Pancreas (tissue), 10 donors: ENCODE measurements around the gene AKAP12. TPM values are rescaled to one million over a fixed set of nuclear protein-coding genes. Genes with fewer than 3 reads are reported as not detected.

ENCODE experiments used
- ATAC-seq, 4 donors: fragments of 200-7000 bp; cut with Tn5 transposase; one replicate each; pipeline versions ENCODE4 v1.8.0 to v1.9.1; 2020; ENCODE audit warnings: mild to moderate bottlenecking in 4 of 4, moderate library complexity in 4 of 4
- DNase-seq, 6 donors: peaks; one replicate each; pipeline ENCODE4 v3.0.0-alpha.2; 2020
- FAIRE-seq: peaks from 2 replicates; lab custom pipeline; 2012; peaks lifted over from hg19 to GRCh38; lab: Jason Lieb, UNC
- H3K27ac ChIP-seq, 4 donors: fragments of 200-600 bp; sonication (generic); 1 replicate in 3 of 4; 2 replicates in 1 of 4; pipeline versions ENCODE4 v1.5.0 to v1.8.0; 2020
- H3K27me3 ChIP-seq, 4 donors: fragments of 200-600 bp; one replicate each; pipeline ENCODE4 v1.8.0; 2021
- H3K36me3 ChIP-seq, 3 donors: fragments of 200-600 bp; sonication (generic) in 1 of 3; one replicate each; pipeline versions ENCODE4 v1.5.0 to v1.8.0; 2020 to 2021
- H3K4me1 ChIP-seq, 3 donors: fragments of 200-600 bp; one replicate each; pipeline ENCODE4 v1.8.0; 2021
- H3K4me3 ChIP-seq, 4 donors: fragments of 200-600 bp; sonication (generic) in 2 of 4; one replicate each; pipeline versions ENCODE4 v1.5.0 to v1.8.0; 2020 to 2021
- H3K9me3 ChIP-seq, 4 donors: fragments of 200-600 bp; one replicate each; pipeline ENCODE4 v1.8.0; 2021
- CTCF ChIP-seq, 4 donors: fragments of 200-600 bp; sonication (generic) in 3 of 4; IDR thresholded peaks; one replicate each; pipeline versions ENCODE4 v1.5.0 to v1.8.0; 2021; ENCODE audit warnings: antibody characterized with exemption in 4 of 4
- WGBS, 2 donors: extraction: QIAGEN DNeasy Blood & Tissue Kit; methylation state at CpG; one replicate each; pipeline ENCODE4 v1.1.7; 2013; 5-methylcytosine and 5-hydroxymethylcytosine counted together
- intact Hi-C, 3 donors: fragments of 100-400 bp; cut with DNase I; formaldehyde crosslinking; loops; one replicate each; pipeline versions ENCODE4 v1.11.1 to v1.14.2; 2022
- polyA plus RNA-seq, 2 donors: library from polyadenylated mRNA; stranded (reverse); fragments of 200-250 nt; gene quantifications; one replicate each; pipeline ENCODE4 v1.2.3, GENCODE V29; 2013
- total RNA-seq, 6 donors: library from RNA; stranded (reverse); fragmentation: NEBNext Ultra II Directional in 4 of 6; extraction: Animal tissue kit (Norgen Biotek cat#: 25700) in 4 of 6; gene quantifications; one replicate each; pipeline versions ENCODE4 v1.2.1 to v1.2.4, GENCODE V29; 2021 to 2023
- donor health status: healthy with polysubstance abuse.
- donor health status: DM: no; HTN: no; CAD: no; lungs with moderate emphysema.
- donor health status: DM: no; HTN: no; CAD: no.
- donor health status: control.
- donor health status: control.
- donor health status: Bipolar disorder and iron deficiency.
- donor health status: DM: yes; HTN: yes; CAD: no.
- donor health status: DM: no; HTN: no; CAD: no.
- donor health status: DM: no; HTN: no; CAD: no.
- donor health status: DM: yes; HTN: yes; CAD: no.

AKAP12 gene
- total and polyA plus RNA-seq, 8 donors = 2.4 to 13.2 (median 3.8) TPM

GRCh38 chr6:151252634-151253033 lies 12.9 kb downstream of the AKAP12 start:
- Histone ChIP-seq H3K27me3 (no peaks in the 10 kb centered on the region), H3K36me3 (no peaks in the 10 kb centered on the region), H3K9me3 (no peaks in the 10 kb centered on the region), H3K27ac (no peak overlapping the region), H3K4me3 (no peak overlapping the region), H3K4me1 (no peaks in the 10 kb centered on the region)
- ATAC-seq (no peak), FAIRE-seq (no peak), DNase-seq (no peak)
- TF ChIP-seq CTCF (IDR thresholded peaks at IDR 0.05) = no peak
- intact Hi-C loops = no loop called here
- 84 to 95% methylated on average over 6 of the region's 6 CpGs for WGBS, 2 donors

- Histone ChIP-seq H3K4me1 (no peaks in the 10 kb centered on the region), H3K4me3 (no peak overlapping the region), H3K27ac (peak overlapping the region in 2 of 4 donors; percentile 28 to 29), H3K36me3 (no peaks in the 10 kb centered on the region), H3K9me3 (no peaks in the 10 kb centered on the region), H3K27me3 (no peaks in the 10 kb centered on the region)
- FAIRE-seq (no peak), DNase-seq (no peak), ATAC-seq (peak; percentile 22 to 69 (median 53))
- WGBS, 2 donors = 41 to 49% methylated on average over 14 of the region's 14 CpGs
- no peak for TF ChIP-seq CTCF (IDR thresholded peaks at IDR 0.05)
- intact Hi-C loops = no loop called here
These were observed 14.8 kb downstream of the AKAP12 start for GRCh38 chr6:151254451-151255081.

DNA sequence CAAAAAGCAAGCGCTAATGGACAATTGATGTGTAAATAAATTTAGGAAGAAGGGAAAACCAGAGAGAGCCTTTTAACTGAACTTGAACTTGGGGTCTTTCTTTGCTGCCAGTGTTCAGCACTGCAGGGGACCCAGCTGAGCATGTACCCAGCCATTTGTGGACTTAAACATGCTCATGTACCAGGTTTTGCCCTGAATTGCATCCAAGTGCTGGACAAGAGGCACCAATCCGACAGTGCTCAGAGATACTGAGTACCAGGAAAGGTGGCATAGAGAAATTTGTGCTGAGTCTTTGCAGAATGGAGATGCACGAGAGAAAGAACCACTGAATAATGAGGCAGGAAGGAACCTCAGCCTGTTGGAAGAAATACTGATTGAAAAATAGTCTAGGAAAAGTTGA lies 16.0 kb downstream of the AKAP12 start:
- no peaks in the 10 kb centered on the region for H3K9me3 ChIP-seq
- H3K27me3 ChIP-seq = no peaks in the 10 kb centered on the region
- H3K4me1 ChIP-seq = no peaks in the 10 kb centered on the region
- no peak for ATAC-seq
- TF ChIP-seq CTCF (IDR thresholded peaks at IDR 0.05) = no peak
- intact Hi-C loops = no loop called here
- H3K36me3 ChIP-seq = no peaks in the 10 kb centered on the region
- H3K4me3 ChIP-seq = no peak overlapping the region
- WGBS, 2 donors = 65 to 67% methylated on average over 3 of the region's 3 CpGs
- no peak overlapping the region for H3K27ac ChIP-seq
- DNase-seq = no peak
- FAIRE-seq = no peak

GRCh38 chr6:151257985-151258445 lies 18.2 kb downstream of the AKAP12 start:
- Histone ChIP-seq H3K36me3 (no peaks in the 10 kb centered on the region), H3K9me3 (no peaks in the 10 kb centered on the region), H3K27me3 (no peaks in the 10 kb centered on the region), H3K4me1 (no peaks in the 10 kb centered on the region), H3K27ac (no peak overlapping the region), H3K4me3 (no peak overlapping the region)
- FAIRE-seq (no peak), ATAC-seq (peak in 1 of 4 donors; percentile 19), DNase-seq (no peak)
- WGBS, 2 donors = 57% methylated on average over 4 of the region's 4 CpGs
- no peak for TF ChIP-seq CTCF (IDR thresholded peaks at IDR 0.05)
- intact Hi-C loops = no loop called here

DNA sequence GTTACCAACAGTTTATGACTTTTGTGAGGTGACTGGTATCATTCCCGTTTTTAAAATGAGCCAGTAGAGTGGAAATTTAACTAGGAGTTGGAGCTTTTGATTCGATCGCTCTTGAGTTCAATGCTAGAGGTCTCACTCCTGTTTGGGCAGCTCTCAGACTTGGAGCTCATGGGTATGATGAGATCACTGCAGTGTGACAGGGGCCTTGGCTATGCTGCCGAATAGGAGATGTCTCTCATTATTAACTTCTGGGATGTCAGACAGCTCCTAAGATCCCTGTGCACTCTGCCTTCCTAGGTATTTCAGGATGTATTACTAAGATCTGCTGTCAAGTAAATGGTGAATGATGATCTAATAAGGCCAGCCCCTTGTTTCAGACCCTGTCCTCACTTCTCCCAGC lies 20.4 kb downstream of the AKAP12 start:
- ATAC-seq = no peak
- no peak overlapping the region for H3K27ac ChIP-seq
- 65 to 73% methylated on average over 4 of the region's 4 CpGs for WGBS, 2 donors
- H3K9me3 ChIP-seq = no peaks in the 10 kb centered on the region
- no peak overlapping the region for H3K4me3 ChIP-seq
- no peaks in the 10 kb centered on the region for H3K4me1 ChIP-seq
- no peaks in the 10 kb centered on the region for H3K36me3 ChIP-seq
- no peak for DNase-seq
- TF ChIP-seq CTCF (IDR thresholded peaks at IDR 0.05) = no peak
- no peak for FAIRE-seq
- intact Hi-C loops = no loop called here
- H3K27me3 ChIP-seq = no peaks in the 10 kb centered on the region
